HG03135 (cell line): ENCODE results near the gene ZRANB3.
A peak's percentile ranks its signal among the peaks of the same experiment; 100 is the strongest.
"Not testable (repeated sequence)": the region's sequence is repeated elsewhere in the genome, so short reads cannot be mapped to it uniquely, and the experiment has no call there.

Source experiments
- ATAC-seq: cut with Tn5 transposase; IDR thresholded peaks from one replicate; pipeline ENCODE4 v1.9.1; 2021; ENCODE audit warnings: mild to moderate bottlenecking, moderate library complexity; ENCODE audit not compliant: unreplicated experiment

The ZRANB3 gene

DNA sequence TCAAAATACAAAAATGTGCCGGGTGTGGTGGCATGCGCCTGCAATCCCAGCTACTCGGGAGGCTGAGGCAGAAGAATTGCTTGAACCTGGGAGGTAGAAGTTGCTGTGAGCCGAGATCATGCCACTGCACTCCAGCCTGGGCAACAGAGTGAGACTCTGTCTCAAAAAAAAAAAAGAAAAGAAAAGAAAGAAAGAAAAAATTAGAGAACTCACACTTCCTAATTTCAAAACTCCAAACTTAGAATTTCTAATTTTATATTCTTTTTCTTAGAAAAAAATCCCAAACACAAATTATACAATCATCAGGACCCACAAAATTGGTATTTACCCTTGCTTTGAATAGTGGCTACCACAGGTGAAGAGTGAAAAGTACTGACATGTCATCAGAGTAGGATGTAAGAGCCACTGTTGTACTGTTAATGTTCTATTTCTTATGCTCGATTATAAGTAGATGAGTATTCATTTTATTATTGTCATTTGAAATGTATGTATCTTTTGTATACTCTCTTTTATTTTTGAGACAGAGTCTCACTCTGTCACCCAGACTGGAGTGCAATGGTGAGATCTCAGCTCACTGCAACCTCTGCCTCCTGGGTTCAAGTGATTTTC lies 182.8 kb downstream of the ZRANB3 start:
- not testable (repeated sequence) for ATAC-seq

- ATAC-seq = no peak
Measured at GRCh38 chr2:135337071-135337470, 193.9 kb downstream of the ZRANB3 start.

DNA sequence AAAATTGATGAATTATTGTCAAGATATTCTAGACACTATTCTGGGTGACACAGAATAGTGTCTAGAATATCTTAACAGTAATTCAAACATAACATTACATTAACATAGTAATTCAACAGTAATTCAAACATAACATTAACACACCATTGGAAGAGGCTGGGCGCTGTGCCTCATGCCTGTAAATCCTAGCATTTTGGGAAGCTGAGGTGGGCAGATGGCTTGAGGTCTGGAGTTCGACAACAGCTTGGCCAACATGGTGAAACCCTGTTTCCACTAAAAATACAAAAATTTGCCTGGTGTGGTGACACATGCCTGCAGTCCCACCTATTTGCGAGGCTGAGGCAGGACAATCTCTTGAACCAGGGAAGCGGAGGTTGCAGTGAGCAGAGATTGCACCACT lies 195.8 kb downstream of the ZRANB3 start:
- ATAC-seq = no peak

DNA sequence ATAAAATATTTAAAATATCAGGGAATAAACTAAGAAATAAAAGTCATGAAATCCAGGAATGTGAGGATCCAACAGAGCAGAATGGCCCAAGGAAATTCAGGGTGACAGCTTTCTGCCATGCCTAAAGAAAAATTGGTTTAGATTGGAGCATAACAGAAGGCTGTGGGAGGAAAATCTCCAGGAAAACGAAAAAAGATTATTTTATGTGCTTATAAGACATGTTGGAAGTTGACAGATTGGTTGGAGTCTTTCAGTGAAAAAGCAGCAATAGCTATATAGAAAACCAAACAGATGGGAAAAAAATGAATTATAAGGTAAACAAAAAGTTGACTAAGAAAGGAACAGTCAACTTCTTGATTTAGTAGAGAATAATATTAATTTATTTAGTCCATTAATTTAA lies 203.9 kb downstream of the ZRANB3 start:
- ATAC-seq = no peak

DNA sequence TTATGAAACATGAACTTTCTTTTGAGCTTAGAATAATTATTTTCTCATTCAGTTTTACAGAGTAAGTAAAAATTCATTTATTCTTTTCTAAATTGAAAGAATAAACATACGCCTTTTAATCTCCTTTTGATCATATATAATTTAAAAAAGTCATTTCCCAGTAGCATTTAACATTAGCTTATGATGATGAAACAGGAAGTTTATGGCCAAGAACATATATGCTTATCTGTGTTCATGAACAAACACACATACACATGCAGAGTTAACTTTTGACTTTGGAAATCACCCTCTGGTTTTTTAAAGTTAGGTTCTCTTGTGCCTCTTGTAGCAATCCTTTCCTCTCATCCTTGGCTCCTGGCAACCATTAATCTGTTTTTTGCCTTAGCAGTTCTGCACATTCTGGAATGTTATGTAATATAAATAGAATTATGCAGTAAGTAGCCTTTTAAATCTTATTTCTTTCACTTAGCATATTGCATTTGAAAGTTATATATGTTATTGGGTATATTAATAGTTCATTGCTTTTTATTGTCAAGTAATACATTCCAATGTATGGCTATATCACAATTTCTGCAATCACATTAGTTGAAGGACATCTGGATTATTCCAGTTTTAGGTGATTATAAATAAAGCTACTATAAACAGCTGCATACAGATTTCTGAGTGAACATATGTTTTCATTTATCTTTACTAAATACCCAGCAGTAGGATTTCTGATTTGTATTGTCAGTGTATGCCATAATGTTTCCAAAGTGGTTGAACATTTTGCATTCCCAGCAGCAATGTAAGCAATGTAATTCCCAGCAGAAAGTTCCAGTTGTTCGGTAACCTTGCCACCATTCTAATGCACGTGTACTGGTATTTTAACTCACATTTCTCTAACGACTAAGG lies 210.3 kb downstream of the ZRANB3 start:
- no peak for ATAC-seq

- ATAC-seq = no peak
Measured at GRCh38 chr2:135318808-135319207, 212.2 kb downstream of the ZRANB3 start.

DNA sequence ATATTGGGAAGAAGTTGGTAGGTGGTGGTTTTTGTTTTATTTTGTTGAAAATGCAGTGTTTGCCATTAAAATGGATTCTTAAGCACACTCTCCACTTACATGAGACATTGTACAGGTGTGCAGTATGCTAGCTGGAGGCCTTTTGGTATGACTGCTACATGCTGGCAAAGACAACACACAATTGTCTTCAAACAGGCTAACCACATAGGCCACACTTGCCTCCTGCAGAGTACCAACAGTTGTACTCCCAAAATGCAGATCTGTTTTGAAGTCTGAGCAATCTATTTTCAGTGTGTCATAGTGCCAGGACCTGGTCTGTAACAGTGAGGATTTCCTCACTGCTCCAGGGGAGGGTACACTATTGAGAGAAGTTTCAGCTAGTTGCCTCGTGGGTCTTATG lies 213.6 kb downstream of the ZRANB3 start:
- ATAC-seq = no peak

GRCh38 chr2:135311962-135312361 lies 219.1 kb downstream of the ZRANB3 start:
- no peak for ATAC-seq

- no peak for ATAC-seq
Measured at GRCh38 chr2:135311268-135311667, 219.8 kb downstream of the ZRANB3 start.

DNA sequence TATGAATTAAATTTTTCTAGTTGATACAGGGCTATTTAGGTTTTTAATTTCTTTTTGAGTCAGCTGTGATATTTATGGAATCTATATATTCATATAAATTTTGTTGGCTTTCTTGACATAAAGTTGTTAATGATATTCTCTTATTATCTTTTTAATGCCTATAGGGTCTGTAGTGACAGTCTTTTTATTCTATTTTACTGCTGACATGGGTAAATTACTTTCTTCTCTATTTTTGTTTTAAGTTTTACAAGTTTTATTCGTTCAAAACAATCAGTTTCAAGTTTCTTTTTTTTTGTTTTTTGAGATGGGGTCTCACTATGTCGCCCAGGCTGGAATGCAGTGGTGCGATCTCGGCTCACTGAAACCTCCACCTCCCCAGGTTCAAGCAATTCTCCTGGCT lies 226.3 kb downstream of the ZRANB3 start:
- no peak for ATAC-seq

- ATAC-seq = peak; percentile 79
Measured at GRCh38 chr2:135299658-135300244, 231.3 kb downstream of the ZRANB3 start.

GRCh38 chr2:135299165-135299564 lies 231.9 kb downstream of the ZRANB3 start:
- ATAC-seq = no peak

DNA sequence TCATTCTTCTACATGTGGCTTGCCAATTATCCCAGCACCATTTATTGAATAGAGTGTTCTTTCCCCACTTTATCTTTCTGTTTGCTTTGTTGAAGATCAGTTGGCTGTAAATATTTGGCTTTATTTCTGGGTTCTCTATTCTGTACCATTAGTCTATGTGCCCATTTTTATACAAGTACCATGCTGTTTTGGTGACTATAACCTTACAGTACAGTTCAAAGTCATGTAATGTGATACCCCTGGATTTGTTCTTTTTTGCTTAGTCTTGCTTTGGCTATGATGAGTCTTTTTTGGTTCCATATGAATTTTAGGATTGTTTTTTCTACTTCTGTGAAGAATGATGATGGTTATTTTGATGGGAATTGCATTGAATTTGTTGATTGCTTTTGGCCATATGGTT lies 243.9 kb downstream of the ZRANB3 start:
- ATAC-seq = not testable (repeated sequence)

- ATAC-seq = no peak
Measured at GRCh38 chr2:135285391-135285790, 245.6 kb downstream of the ZRANB3 start.

- no peak for ATAC-seq
Measured at GRCh38 chr2:135281379-135281778, 249.6 kb downstream of the ZRANB3 start.

DNA sequence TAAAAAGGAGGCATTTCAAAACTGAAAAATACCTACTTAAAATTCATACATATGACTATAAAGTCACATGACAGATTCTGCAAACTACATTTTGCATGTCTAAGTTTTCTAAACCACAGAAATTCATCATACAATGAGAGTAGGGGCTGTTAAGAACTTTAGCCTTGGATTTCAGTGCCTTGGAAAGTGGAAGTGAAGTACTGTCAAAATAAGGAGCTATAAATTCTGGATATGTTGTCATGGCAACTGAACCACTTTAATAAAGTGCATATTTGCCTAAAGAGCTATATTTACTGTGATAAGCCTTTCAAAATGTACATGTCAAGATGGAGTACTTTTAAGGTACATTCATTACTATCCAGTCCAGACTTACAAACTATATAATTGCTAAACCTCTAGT lies 251.8 kb downstream of the ZRANB3 start:
- ATAC-seq = no peak

DNA sequence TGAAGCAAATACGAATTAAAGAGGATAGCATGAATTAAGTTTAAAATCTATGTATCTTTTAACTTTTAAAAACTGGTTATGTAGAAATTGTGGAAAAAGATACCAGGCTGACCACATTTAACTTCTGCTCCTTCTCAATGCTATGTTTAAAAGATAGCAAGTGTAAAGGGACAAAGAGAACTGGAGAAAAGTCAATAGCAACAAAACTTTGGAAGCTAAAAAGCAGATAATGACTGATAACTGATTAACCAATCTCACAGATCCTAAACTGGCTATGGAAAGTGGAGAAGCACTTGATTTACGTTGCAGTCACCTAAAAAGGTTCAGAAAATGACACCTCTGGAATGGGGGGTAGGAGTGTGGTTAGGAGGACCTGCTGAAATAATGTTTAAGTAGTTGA lies 254.5 kb downstream of the ZRANB3 start:
- ATAC-seq = no peak

GRCh38 chr2:135271006-135271405 lies 260.0 kb downstream of the ZRANB3 start:
- ATAC-seq = no peak

GRCh38 chr2:135265960-135266490 lies 265.0 kb downstream of the ZRANB3 start:
- no peak for ATAC-seq

GRCh38 chr2:135259123-135259522 lies 271.9 kb downstream of the ZRANB3 start:
- no peak for ATAC-seq

GRCh38 chr2:135258193-135258592 lies 272.8 kb downstream of the ZRANB3 start:
- ATAC-seq = no peak
